NOMO-1 (cell line): ENCODE measurements around the gene FGF22.
"Not testable (repeated sequence)": the region's sequence is repeated elsewhere in the genome, so short reads cannot be mapped to it uniquely, and the experiment has no call there.

Source experiments
- DNase-seq, 2 experiments: peaks; one replicate each; lab custom pipeline; 2025; ENCODE audit not compliant: unreplicated experiment in 2 of 2; lab: John Stamatoyannopoulos, UW

Gene FGF22

DNA sequence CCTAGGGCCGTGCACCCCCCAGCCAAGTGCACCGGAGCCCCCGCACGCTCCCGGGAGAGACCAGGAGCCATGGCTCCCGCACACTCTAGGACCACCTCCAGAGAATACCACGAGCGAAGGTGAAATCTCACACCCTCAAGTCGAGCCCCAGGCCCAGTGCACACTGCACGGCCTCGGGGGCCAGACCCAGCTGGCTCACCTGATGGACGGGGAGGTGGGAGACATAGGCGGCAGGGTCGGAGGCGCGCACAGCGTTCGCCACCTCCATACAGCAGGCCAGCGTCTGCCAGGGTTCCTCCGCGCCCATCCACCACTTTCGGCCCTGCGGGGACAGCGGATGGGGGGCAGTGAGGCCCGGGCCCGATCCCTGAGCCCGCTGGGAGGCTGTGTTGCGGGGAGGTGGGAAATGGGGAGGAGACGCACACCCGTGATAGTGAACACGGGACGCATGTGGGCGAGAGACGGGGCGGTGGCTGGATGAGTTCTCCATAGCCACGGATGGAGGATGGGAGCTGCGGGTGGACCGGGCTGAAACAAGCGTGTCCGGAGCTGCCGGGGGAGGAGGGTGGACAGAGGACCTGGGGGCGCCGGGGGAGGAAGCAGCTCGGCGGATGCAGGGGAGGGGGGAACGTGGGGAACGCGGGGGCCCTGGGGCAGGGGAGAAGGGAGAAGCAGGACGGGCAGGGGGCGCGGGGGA lies 19.4 kb upstream of the FGF22 start:
- DNase-seq = no peak

GRCh38 chr19:621191-621590 lies 18.5 kb upstream of the FGF22 start:
- not testable (repeated sequence) for DNase-seq

DNA sequence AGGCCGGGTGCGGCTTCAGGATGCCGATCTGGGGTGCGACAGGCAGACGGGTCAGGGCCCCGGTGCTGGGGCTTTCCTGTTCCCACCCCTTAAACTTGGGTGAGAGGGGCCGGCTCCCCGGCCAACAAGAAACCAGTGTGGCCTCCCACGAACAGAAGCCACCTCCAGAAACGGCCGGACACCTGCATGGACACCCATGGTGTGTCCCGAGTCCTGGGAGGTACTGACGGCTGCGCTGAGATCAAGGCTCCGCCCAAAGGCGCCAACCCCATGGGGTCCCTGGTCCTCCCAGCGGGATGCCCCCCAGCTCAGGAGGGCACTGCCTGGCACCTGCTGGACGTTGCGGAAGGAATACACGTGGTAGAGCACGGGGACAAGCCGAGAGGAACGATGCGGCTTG lies 17.9 kb upstream of the FGF22 start:
- DNase-seq = no peak

GRCh38 chr19:622666-623065 lies 17.0 kb upstream of the FGF22 start:
- no peak for DNase-seq

DNA sequence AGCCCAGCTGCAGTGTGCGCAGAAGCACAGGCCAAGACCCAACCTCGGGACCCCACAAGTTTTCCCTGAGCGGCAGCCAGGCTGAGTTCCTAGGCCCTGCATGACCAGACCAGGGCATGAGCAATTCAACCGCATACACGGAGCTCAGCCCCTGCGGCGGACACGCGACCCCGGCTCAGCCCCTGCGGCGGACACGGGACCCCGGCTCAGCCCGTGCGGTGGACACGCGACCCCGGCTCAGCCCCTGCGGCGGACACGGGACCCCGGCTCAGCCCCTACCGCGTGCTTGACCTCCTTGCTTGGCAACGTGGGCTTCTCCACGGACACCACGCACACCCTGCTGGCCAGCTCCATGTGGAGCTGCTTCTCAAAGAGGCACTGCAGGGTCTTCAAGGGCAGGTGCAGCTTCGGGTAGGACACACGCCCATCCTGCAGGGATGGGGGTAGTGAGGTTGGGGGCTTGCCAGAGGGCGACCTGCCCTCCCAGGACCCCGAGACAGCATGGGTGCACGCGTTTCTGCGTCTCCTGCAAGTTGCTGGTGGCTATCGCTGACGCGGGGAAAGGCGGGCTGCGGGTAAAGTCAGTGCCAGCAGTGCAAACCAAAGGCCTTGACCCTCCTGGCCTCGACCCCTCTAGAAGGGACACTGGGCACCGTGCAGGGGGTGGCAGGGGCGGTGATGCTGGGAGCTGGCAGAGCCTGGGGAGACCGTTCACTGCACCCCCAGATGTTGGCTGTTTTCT lies 16.3 kb upstream of the FGF22 start:
- DNase-seq = no peak

- DNase-seq = no peak
Measured at GRCh38 chr19:623974-624373, 15.7 kb upstream of the FGF22 start.

GRCh38 chr19:624433-625109 lies 15.1 kb upstream of the FGF22 start:
- DNase-seq = no peak

DNA sequence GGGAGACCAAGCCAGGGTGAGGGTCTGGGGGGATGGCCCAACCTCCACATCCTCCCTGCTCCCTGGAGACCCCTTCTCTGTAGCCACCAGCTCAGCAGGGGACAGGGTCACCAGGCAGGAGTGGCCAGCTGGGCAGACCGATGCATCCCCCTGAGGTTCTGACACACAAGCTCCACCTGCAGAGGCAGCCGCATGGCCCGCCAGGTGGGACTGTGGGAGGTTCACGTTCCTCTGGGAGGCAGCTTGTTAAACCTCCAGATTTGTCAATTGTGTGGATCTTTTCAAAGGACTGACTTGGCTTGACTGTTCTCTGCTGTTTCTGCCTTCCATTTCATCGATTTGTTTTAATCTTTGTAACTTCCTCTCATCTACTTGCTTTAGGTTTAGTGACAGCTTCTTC lies 14.4 kb upstream of the FGF22 start:
- DNase-seq = no peak

DNA sequence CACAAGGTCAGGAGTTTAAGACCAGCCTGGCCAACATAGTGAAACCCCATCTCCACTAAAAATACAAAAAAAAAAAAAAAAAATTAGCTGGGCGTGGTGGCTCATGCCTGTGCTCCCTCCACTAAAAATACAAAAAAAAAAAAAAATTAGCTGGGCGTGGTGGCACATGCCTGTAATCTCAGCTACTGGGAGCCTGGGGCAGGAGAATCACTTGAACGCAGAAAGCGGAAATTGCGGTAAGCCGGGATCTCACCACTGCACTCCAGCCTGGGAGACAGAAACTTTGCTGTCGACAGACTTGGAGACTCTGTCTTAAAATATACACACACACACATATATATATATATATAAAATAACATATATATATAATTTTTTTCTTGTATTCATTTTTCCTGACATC lies 13.1 kb upstream of the FGF22 start:
- not testable (repeated sequence) for DNase-seq

GRCh38 chr19:628168-628567 lies 11.5 kb upstream of the FGF22 start:
- no peak for DNase-seq

- DNase-seq = not testable (repeated sequence)
Measured at GRCh38 chr19:629515-629914, 10.2 kb upstream of the FGF22 start.

GRCh38 chr19:629961-630714 lies 9.5 kb upstream of the FGF22 start:
- no peak for DNase-seq

DNA sequence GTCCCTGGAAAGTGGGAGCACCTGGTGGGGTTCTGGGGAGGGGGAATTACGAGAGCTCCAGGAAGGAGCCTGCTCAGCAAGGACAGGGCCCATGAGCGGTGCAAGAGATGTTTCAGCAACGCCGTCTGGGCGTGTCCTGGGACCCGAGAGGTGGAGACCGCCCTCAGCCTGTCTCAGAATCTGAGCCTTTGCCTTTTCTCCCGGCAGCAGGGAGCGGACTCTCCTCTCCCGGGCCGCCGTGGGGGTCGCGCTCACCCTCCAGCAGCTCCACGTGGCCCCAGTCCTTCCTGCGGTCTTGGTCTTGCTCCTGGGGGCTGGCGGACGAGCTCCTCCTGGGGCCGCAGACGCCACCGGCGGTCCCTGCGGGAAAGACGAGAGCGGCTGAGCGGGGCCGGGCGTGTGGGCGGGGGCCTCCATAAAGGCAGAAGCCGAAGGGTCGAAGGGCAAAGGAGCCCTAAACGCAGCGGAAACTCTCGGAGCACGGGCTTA lies 7.1 kb upstream of the FGF22 start:
- DNase-seq = peak; percentile 27 to 51

GRCh38 chr19:633068-633785 lies 6.5 kb upstream of the FGF22 start, which contains the start of gene POLRMT:
POLRMT (minus strand) TSS chr19:633537; CDS start chr19:633512, 25 bp downstream.
- DNase-seq = peak; percentile 93 to 94

- peak in 1 of 2 experiments; percentile 22 for DNase-seq
Measured at GRCh38 chr19:633786-634639, 5.7 kb upstream of the FGF22 start.

- DNase-seq = no peak
Measured at GRCh38 chr19:634975-635652, 4.6 kb upstream of the FGF22 start.

DNA sequence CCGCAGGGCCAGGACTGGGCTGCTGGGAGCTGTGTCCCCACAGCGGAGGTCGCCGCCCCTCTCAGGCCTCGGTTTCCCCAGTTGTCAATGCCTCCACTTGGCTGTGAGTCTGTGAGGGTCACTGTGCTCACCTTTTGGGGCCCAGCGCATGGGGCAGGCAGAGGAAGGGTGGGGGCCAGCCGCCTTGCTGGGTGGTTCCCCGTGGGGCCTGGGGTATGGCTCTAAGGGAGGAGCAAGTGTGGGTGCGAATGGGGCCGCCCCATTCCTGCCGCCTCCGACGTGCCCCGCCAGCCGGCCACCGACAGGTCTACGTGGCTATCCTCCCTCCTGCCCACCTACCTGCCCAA lies 800 bp upstream of the FGF22 start:
- no peak for DNase-seq

DNA sequence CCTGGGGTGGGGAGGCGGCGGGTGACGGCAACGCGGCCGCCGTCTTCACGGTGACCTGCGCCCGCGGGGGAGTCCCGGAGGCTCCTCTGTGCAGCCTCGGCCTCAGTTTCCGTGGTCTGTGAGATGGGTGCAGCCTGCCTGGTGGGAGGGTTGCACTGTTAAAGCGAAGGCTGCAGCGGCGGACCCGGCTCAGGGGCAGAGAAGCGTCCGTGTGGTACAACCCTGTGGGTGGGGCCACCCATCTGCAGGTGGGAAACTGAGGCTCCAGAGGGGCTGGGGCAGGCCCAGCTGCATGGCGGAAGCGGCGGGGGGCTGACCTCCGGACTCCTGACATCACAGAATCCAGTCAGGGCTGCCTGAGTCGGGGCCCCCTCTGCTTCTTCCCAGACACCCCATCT lies 481 bp downstream of the FGF22 start:
- no peak for DNase-seq
